GM15510 (cell line): ENCODE results near the gene BOD1.

Experiments
- POLR2A ChIP-seq: IDR thresholded peaks from 3 replicates; pipeline ENCODE4 v1.6.1; 2011; ENCODE audit warnings: borderline replicate concordance; ENCODE audit not compliant: insufficient read length; ENCODE audit errors: extremely low read depth

Gene BOD1

GRCh38 chr5:173616577-173617118 is at the start of gene BOD1:
Gene BOD1 (minus strand): TSS chr5:173616650. CDS start chr5:173616436, 214 bp downstream.
- peak; percentile 48 for TF ChIP-seq POLR2A

- TF ChIP-seq POLR2A = no peak
Observed at GRCh38 chr5:173665326-173665725, 48.9 kb upstream of the BOD1 start.

GRCh38 chr5:173664154-173664526 is 47.7 kb upstream of the BOD1 start:
- TF ChIP-seq POLR2A = no peak

GRCh38 chr5:173663352-173664153 is 47.1 kb upstream of the BOD1 start:
- TF ChIP-seq POLR2A = no peak

GRCh38 chr5:173662581-173663351 is 46.3 kb upstream of the BOD1 start:
- no peak for TF ChIP-seq POLR2A

GRCh38 chr5:173660481-173661280 is 44.2 kb upstream of the BOD1 start:
- TF ChIP-seq POLR2A = no peak

- no peak for TF ChIP-seq POLR2A
Observed at GRCh38 chr5:173659423-173659822, 43.0 kb upstream of the BOD1 start.

- TF ChIP-seq POLR2A = no peak
Observed at GRCh38 chr5:173657741-173658356, 41.4 kb upstream of the BOD1 start.

GRCh38 chr5:173655196-173655797 is 38.8 kb upstream of the BOD1 start:
- TF ChIP-seq POLR2A = no peak

- no peak for TF ChIP-seq POLR2A
Observed at GRCh38 chr5:173653822-173654523, 37.5 kb upstream of the BOD1 start.

- TF ChIP-seq POLR2A = no peak
Observed at GRCh38 chr5:173648308-173648866, 31.9 kb upstream of the BOD1 start.

- no peak for TF ChIP-seq POLR2A
Observed at GRCh38 chr5:173646692-173647091, 30.2 kb upstream of the BOD1 start.

- TF ChIP-seq POLR2A = no peak
Observed at GRCh38 chr5:173645890-173646574, 29.6 kb upstream of the BOD1 start.

GRCh38 chr5:173645437-173645807 is 29.0 kb upstream of the BOD1 start:
- no peak for TF ChIP-seq POLR2A
